A673 (cell line): Measurements from ENCODE around the gene TBC1D24. TPM values are rescaled to one million over a fixed set of nuclear protein-coding genes. Genes with fewer than 3 reads are reported as not detected.

Experiments
- BruUV-seq: library from RNA; stranded (reverse); fragments of 400-500 nt; replicated peaks from 2 replicates; lab custom pipeline; 2021; lab: Mats Ljungman, UMichigan
- CTCF ChIA-PET: fragments of 300-600 bp; sonication (Branson Sonifier 250); formaldehyde crosslinking; loops from one replicate; lab custom pipeline; 2022; ENCODE audit warnings: antibody characterized with exemption; lab: Charles Lee
- POLR2A ChIA-PET: fragments of 300-600 bp; sonication (Branson Sonifier 250); formaldehyde crosslinking; loops from one replicate; lab custom pipeline; 2022; ENCODE audit warnings: antibody characterized with exemption; ENCODE audit not compliant: low non-redundant PET; lab: Charles Lee
- DNase-seq: peaks from one replicate; pipeline ENCODE4 v3.0.0-alpha.2; 2015; ENCODE audit warnings: low spot score
- H3K27ac ChIP-seq: fragments of 200-600 bp; sonication (generic); 2 replicates; pipeline ENCODE4 v1.5.1; 2016; ENCODE audit warnings: mixed run types, low read depth, mild to moderate bottlenecking, mixed read lengths, antibody characterized with exemption, low read length; ENCODE audit not compliant: poor library complexity, severe bottlenecking
- H3K27me3 ChIP-seq: fragments of 200-600 bp; sonication (generic); replicated peaks from 2 replicates; pipeline ENCODE4 v1.6.1; 2017; ENCODE audit warnings: mixed run types, low read depth, mild to moderate bottlenecking, mixed read lengths, antibody characterized with exemption, low read length; ENCODE audit not compliant: insufficient read depth, poor library complexity
- H3K36me3 ChIP-seq: fragments of 200-600 bp; sonication (generic); 2 replicates; pipeline ENCODE4 v1.6.1; 2016; ENCODE audit warnings: mixed run types, mild to moderate bottlenecking, mixed read lengths, antibody characterized with exemption, low read length; ENCODE audit not compliant: insufficient read depth, poor library complexity, severe bottlenecking
- H3K4me1 ChIP-seq: fragments of 200-600 bp; sonication (generic); 2 replicates; pipeline ENCODE4 v1.6.1; 2017; ENCODE audit warnings: mixed run types, mild to moderate bottlenecking, mixed read lengths, antibody characterized with exemption, low read length; ENCODE audit not compliant: insufficient read depth, poor library complexity, severe bottlenecking
- H3K4me3 ChIP-seq: fragments of 200-600 bp; sonication (generic); 2 replicates; pipeline ENCODE4 v1.5.1; 2016; ENCODE audit warnings: low read depth, mixed run types, mild to moderate bottlenecking, mixed read lengths, low read length; ENCODE audit not compliant: poor library complexity, severe bottlenecking
- H3K9me3 ChIP-seq: fragments of 200-600 bp; sonication (generic); 2 replicates; pipeline ENCODE4 v1.6.1; 2016; ENCODE audit warnings: mixed run types, low read depth, mild to moderate bottlenecking, mixed read lengths, antibody characterized with exemption, low read length; ENCODE audit not compliant: poor library complexity, severe bottlenecking
- EZH2 ChIP-seq: fragments of 200-600 bp; sonication (generic); IDR thresholded peaks from 2 replicates; pipeline ENCODE4 v1.6.1; 2017; ENCODE audit warnings: borderline replicate concordance, low read depth, mild to moderate bottlenecking, mixed read lengths, antibody characterized with exemption, low read length; ENCODE audit not compliant: poor library complexity, severe bottlenecking
- intact Hi-C: fragments of 100-400 bp; cut with micrococcal nuclease; formaldehyde crosslinking; loops from one replicate; pipeline ENCODE4 v1.10.0; 2022; ENCODE audit not compliant: unreplicated experiment
- total RNA-seq: library from RNA; stranded (reverse); gene quantifications from 2 replicates; pipeline ENCODE4 v1.2.3, GENCODE V29; 2021
- TF ChIP-seq, protein P1 (sequence below): fragments of 300-800, 200-600 bp; sonication (generic); conservative IDR thresholded peaks from 2 replicates; pipeline ENCODE4 v1.5.1; 2017; ENCODE audit warnings: low read depth, mild to moderate bottlenecking, antibody characterized with exemption, low read length, moderate library complexity, mixed read lengths

TBC1D24 gene
- total RNA-seq, 1 experiment from 2014 or later: 24.2 TPM

DNA sequence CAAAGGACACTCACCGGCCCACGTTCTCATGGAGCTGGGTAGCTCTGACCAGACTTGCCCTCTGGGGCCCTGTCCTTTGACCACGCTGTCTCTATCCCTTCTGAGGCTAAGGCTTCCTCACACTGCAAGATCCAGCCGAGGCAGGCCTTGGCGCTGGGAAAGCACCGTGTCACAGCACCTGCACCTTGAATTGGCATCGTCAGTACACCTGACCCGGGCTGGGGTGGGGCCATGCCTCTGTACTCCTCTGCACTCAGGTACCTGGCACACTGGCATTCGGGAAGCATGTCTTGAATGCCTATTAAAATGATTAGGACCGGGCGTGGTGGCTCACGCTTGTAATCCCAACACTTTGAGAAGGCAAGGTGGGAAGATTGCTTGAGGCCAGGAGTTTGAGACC, 6.0 kb downstream of the TBC1D24 start:
- CTCF ChIA-PET: no interaction called here
- Histone ChIP-seq H3K4me3 (no peak overlapping the region), H3K36me3 (no peaks in the 10 kb centered on the region), H3K9me3 (no peaks in the 10 kb centered on the region), H3K27me3 (no peaks in the 10 kb centered on the region), H3K4me1 (peaks cover 3% of the 10 kb centered on the region), H3K27ac (no peak overlapping the region)
- POLR2A ChIA-PET: no interaction called here
- BruUV-seq: no TSS peak
- DNase-seq: no peak
- TF ChIP-seq, protein P1, sequence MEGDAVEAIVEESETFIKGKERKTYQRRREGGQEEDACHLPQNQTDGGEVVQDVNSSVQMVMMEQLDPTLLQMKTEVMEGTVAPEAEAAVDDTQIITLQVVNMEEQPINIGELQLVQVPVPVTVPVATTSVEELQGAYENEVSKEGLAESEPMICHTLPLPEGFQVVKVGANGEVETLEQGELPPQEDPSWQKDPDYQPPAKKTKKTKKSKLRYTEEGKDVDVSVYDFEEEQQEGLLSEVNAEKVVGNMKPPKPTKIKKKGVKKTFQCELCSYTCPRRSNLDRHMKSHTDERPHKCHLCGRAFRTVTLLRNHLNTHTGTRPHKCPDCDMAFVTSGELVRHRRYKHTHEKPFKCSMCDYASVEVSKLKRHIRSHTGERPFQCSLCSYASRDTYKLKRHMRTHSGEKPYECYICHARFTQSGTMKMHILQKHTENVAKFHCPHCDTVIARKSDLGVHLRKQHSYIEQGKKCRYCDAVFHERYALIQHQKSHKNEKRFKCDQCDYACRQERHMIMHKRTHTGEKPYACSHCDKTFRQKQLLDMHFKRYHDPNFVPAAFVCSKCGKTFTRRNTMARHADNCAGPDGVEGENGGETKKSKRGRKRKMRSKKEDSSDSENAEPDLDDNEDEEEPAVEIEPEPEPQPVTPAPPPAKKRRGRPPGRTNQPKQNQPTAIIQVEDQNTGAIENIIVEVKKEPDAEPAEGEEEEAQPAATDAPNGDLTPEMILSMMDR: no peak
- TF ChIP-seq EZH2: no peak
- intact Hi-C loops: no loop called here

DNA sequence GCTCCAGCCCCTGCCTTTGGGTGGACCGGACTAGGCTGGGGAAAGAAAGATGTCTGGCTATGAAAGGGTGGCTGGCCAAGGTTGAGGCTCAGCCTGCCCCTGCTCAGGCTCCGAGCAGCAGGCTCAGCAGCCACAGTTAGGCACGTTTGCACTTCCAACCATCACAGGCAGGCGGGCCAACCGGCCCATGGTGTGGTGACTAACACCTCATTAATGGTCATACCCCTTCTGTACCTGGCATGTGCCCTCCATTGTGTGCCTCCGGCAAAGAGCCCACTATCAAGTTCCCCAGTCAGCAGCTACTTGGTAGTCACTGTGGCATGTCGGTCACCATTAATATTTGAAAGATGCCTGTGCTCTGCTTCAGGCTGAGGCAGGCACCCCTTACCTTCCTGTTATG, 6.7 kb downstream of the TBC1D24 start:
- BruUV-seq: no TSS peak
- ChIA-PET CTCF (no interaction called here), POLR2A (no interaction called here)
- Histone ChIP-seq H3K4me1 (no peaks in the 10 kb centered on the region), H3K4me3 (no peak overlapping the region), H3K27ac (no peak overlapping the region), H3K9me3 (no peaks in the 10 kb centered on the region), H3K36me3 (no peaks in the 10 kb centered on the region), H3K27me3 (no peaks in the 10 kb centered on the region)
- intact Hi-C loops: no loop called here
- TF ChIP-seq, protein P1: no peak
- TF ChIP-seq EZH2: no peak
- DNase-seq: no peak

- CTCF ChIA-PET: no interaction called here
- Histone ChIP-seq H3K4me3 (no peak overlapping the region), H3K36me3 (no peaks in the 10 kb centered on the region), H3K9me3 (no peaks in the 10 kb centered on the region), H3K4me1 (no peaks in the 10 kb centered on the region), H3K27ac (no peak overlapping the region), H3K27me3 (no peaks in the 10 kb centered on the region)
- BruUV-seq: no TSS peak
- no peak for DNase-seq
- TF ChIP-seq, protein P1: no peak
- TF ChIP-seq EZH2: no peak
- intact Hi-C loops: no loop called here
- POLR2A ChIA-PET: no interaction called here
These were observed 7.3 kb downstream of the TBC1D24 start for GRCh38 chr16:2482249-2482648.
